Fibroblast of lung (primary cell): Measurements from ENCODE around the gene SPRY2. TPM values are rescaled to one million over a fixed set of nuclear protein-coding genes. Genes with fewer than 3 reads are reported as not detected.
A peak's percentile ranks its signal among the peaks of the same experiment; 100 is the strongest.

Experiments used
- DNase-seq, 2 donors: peaks; one replicate each; pipeline versions ENCODE4 v3.0.0 to v3.0.0-alpha.2; 2010; ENCODE audit warnings: low read depth in 2 of 2
- H2AFZ ChIP-seq: 2 replicates; pipeline ENCODE4 v1.5.1; 2012; ENCODE audit warnings: low read length, control low read depth, inconsistent platforms
- H3K27ac ChIP-seq: 2 replicates; pipeline ENCODE4 v1.5.1; 2011; ENCODE audit warnings: low read length, control low read depth; ENCODE audit not compliant: insufficient read depth
- H3K27me3 ChIP-seq: 2 replicates; pipeline ENCODE4 v1.5.1; 2011; ENCODE audit warnings: mild to moderate bottlenecking, low read length; ENCODE audit not compliant: control insufficient read depth, insufficient read depth
- H3K36me3 ChIP-seq: 2 replicates; pipeline ENCODE4 v1.5.1; 2011; ENCODE audit warnings: low read length; ENCODE audit not compliant: control insufficient read depth, insufficient read depth
- H3K4me1 ChIP-seq: 2 replicates; pipeline ENCODE4 v1.5.1; 2011; ENCODE audit warnings: low read length; ENCODE audit not compliant: control insufficient read depth, insufficient read depth; ENCODE audit errors: extremely low read depth
- H3K4me2 ChIP-seq: 2 replicates; pipeline ENCODE4 v1.5.1; 2011; ENCODE audit warnings: low read length, control low read depth; ENCODE audit not compliant: insufficient read depth; ENCODE audit errors: extremely low read depth
- H3K4me3 ChIP-seq, 4 experiments: fragments of 200-600 bp in 1 of 4; sonication (generic) in 1 of 4; replicated peaks in 1 of 4; 2 replicates each; pipeline ENCODE4 v1.5.1; 2011 to 2016; ENCODE audit warnings: low read length in 4 of 4, low read depth in 3 of 4, mild to moderate bottlenecking in 3 of 4, control low read depth in 2 of 4, inconsistent platforms in 1 of 4, mixed read lengths in 1 of 4; ENCODE audit not compliant: insufficient read depth in 1 of 4; ENCODE audit errors: control extremely low read depth in 1 of 4
- H3K79me2 ChIP-seq: 2 replicates; pipeline ENCODE4 v1.5.1; 2012; ENCODE audit warnings: mild to moderate bottlenecking, low read length, inconsistent platforms; ENCODE audit not compliant: control insufficient read depth, insufficient read depth
- H3K9ac ChIP-seq: 2 replicates; pipeline ENCODE4 v1.5.1; 2011; ENCODE audit warnings: mild to moderate bottlenecking, low read length, control low read depth; ENCODE audit not compliant: insufficient read depth
- H3K9me3 ChIP-seq: 2 replicates; pipeline ENCODE4 v1.5.1; 2012; ENCODE audit warnings: low read depth, low read length; ENCODE audit not compliant: control insufficient read depth, insufficient read depth
- H4K20me1 ChIP-seq: 2 replicates; pipeline ENCODE4 v1.5.1; 2011; ENCODE audit warnings: low read length; ENCODE audit not compliant: control insufficient read depth, insufficient read depth; ENCODE audit errors: extremely low read depth
- EZH2 ChIP-seq: IDR thresholded peaks from 2 replicates; pipeline ENCODE4 v1.5.1; 2012; ENCODE audit warnings: low read length, control low read depth, mild to moderate bottlenecking; ENCODE audit errors: missing control alignments
- polyA minus RNA-seq: library from RNA; depleted of rRNA, polyadenylated mRNA; stranded (reverse); fragments of >200 nt; gene quantifications from 2 replicates; pipeline ENCODE4 v1.2.3, GENCODE V29; 2011; ENCODE audit warnings: low replicate concordance
- polyA plus RNA-seq, 2 donors: library from polyadenylated mRNA; depleted of rRNA in 1 of 2; stranded (reverse) in 1 of 2; unstranded in 1 of 2; fragments of >200 nt; gene quantifications; 2 replicates each; pipeline ENCODE4 v1.2.1, GENCODE V29; 2011 to 2012; ENCODE audit warnings: missing spikeins in 1 of 2
- total RNA-seq: library from RNA; depleted of rRNA; stranded (reverse); fragments of >200 nt; gene quantifications from 2 replicates; pipeline ENCODE4 v1.2.1, GENCODE V29; 2014
- TF ChIP-seq, protein P1 (sequence below), 2 donors: IDR thresholded peaks in 1 of 2; conservative IDR thresholded peaks in 1 of 2; 1 replicate in 1 of 2; 2 replicates in 1 of 2; pipeline ENCODE4 v1.5.1; 2011 to 2012; ENCODE audit warnings: low read length in 2 of 2, control low read depth in 1 of 2, inconsistent platforms in 1 of 2, low read depth in 1 of 2, mild to moderate bottlenecking in 1 of 2

Gene SPRY2
- total RNA-seq (9.8 and 13.0 TPM in 2 replicates), polyA plus RNA-seq (16.2 and 82.6 TPM in 2 replicates), polyA minus RNA-seq (20.0 and 89.7 TPM in 2 replicates)
- polyA plus RNA-seq (2012): 8.5 and 40.7 TPM in 2 replicates

DNA sequence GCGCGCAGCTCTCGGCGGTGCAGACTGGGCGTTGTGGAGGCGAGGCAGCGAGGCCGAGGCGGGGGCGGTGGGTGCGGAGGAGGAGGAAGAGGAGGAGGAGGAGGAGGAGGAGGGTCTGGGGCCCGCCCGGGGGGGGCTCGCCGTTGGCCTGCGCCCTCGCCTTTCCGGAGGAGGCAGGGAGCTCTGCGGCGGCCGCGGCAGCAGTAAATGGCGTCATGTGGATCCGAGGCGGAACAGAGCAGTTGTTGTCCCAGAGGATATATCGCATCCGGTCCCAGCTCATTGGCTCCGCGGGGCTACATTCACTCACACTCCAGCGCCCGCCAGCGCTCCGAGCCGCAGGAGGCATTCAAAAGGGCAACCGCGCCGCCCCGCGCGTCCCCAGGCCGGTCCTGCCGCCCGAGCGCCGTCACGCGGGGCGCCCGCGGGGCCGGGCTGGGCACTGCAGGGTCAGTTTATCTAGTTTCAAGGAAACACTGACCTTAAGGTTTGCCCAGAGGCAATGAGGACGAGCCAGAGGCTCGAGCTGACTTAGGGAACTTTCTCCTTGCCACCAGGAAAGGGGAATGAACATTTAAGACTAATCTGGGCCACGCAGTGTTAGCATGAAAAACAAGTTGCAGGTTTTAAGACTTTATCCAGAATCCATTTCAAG, at the start of gene SPRY2:
TSS of gene SPRY2 (minus strand) at position 26 of the 655 bp plus-strand sequence. CDS start 3,421 bp downstream, outside the sequence.
- peaks cover 4% of the 10 kb centered on the region for H3K4me1 ChIP-seq
- H3K9ac ChIP-seq: peak within 1 kb of the TSS; percentile 82
- H3K4me3 ChIP-seq: peak within 1 kb of the TSS; percentile 91 to 98 (median 92)
- peak within 1 kb of the TSS; percentile 51 for H2AFZ ChIP-seq
- H3K4me2 ChIP-seq: peak within 1 kb of the TSS; percentile 97
- peak; percentile 97 to 98 for DNase-seq
- no peak for TF ChIP-seq EZH2
- TF ChIP-seq, protein P1, sequence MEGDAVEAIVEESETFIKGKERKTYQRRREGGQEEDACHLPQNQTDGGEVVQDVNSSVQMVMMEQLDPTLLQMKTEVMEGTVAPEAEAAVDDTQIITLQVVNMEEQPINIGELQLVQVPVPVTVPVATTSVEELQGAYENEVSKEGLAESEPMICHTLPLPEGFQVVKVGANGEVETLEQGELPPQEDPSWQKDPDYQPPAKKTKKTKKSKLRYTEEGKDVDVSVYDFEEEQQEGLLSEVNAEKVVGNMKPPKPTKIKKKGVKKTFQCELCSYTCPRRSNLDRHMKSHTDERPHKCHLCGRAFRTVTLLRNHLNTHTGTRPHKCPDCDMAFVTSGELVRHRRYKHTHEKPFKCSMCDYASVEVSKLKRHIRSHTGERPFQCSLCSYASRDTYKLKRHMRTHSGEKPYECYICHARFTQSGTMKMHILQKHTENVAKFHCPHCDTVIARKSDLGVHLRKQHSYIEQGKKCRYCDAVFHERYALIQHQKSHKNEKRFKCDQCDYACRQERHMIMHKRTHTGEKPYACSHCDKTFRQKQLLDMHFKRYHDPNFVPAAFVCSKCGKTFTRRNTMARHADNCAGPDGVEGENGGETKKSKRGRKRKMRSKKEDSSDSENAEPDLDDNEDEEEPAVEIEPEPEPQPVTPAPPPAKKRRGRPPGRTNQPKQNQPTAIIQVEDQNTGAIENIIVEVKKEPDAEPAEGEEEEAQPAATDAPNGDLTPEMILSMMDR (conservative IDR thresholded peaks at IDR 0.05 in 1 of 2, IDR thresholded peaks at IDR 0.05 in 1 of 2; ENCODE audit: low read depth in 1 of 2, low read length in 2 of 2): no peak
- H3K36me3 ChIP-seq: peaks cover 9% of the 10 kb centered on the region
- no peaks in the 10 kb centered on the region for H3K9me3 ChIP-seq
- peak within 1 kb of the TSS; percentile 85 for H3K27ac ChIP-seq
- no peaks in the 10 kb centered on the region for H4K20me1 ChIP-seq
- no peaks in the 10 kb centered on the region for H3K27me3 ChIP-seq
- H3K79me2 ChIP-seq: peaks cover 45% of the 10 kb centered on the region

- no peaks in the 10 kb centered on the region for H4K20me1 ChIP-seq
- H3K4me1 ChIP-seq: no peaks in the 10 kb centered on the region
- no peaks in the 10 kb centered on the region for H3K27me3 ChIP-seq
- H3K9ac ChIP-seq: no peak overlapping the region
- no peaks in the 10 kb centered on the region for H3K79me2 ChIP-seq
- no peak for TF ChIP-seq EZH2
- no peak for DNase-seq
- H3K4me3 ChIP-seq: no peak overlapping the region
- H2AFZ ChIP-seq: no peak overlapping the region
- H3K27ac ChIP-seq: no peak overlapping the region
- H3K4me2 ChIP-seq: no peak overlapping the region
- H3K36me3 ChIP-seq: no peaks in the 10 kb centered on the region
- H3K9me3 ChIP-seq: no peaks in the 10 kb centered on the region
Measured at GRCh38 chr13:80390338-80390737, 49.4 kb upstream of the SPRY2 start.

- no peak overlapping the region for H3K4me3 ChIP-seq
- H4K20me1 ChIP-seq: no peaks in the 10 kb centered on the region
- no peaks in the 10 kb centered on the region for H3K36me3 ChIP-seq
- H3K27ac ChIP-seq: no peak overlapping the region
- no peak overlapping the region for H3K9ac ChIP-seq
- H3K27me3 ChIP-seq: no peaks in the 10 kb centered on the region
- H3K9me3 ChIP-seq: no peaks in the 10 kb centered on the region
- H3K79me2 ChIP-seq: no peaks in the 10 kb centered on the region
- no peak overlapping the region for H2AFZ ChIP-seq
- H3K4me2 ChIP-seq: no peak overlapping the region
- TF ChIP-seq, protein P1 (conservative IDR thresholded peaks at IDR 0.05 in 1 of 2, IDR thresholded peaks at IDR 0.05 in 1 of 2; ENCODE audit: low read depth in 1 of 2, low read length in 2 of 2): no peak
- TF ChIP-seq EZH2: no peak
- DNase-seq: peak in 1 of 2 donors; percentile 15
- no peaks in the 10 kb centered on the region for H3K4me1 ChIP-seq
Measured at GRCh38 chr13:80389073-80390038, 48.4 kb upstream of the SPRY2 start.
